Heart left ventricle (tissue), 16 donors: ENCODE results near the gene LGALS3BP. TPM values are rescaled to one million over a fixed set of nuclear protein-coding genes. Genes with fewer than 3 reads are reported as not detected.

ENCODE experiments used
- ATAC-seq, 4 donors: fragments of 200-7000 bp; cut with Tn5 transposase; one replicate each; pipeline ENCODE4 v1.9.1; 2020 to 2022; ENCODE audit warnings: moderate library complexity in 4 of 4, mild to moderate bottlenecking in 3 of 4, moderate number of reproducible peaks in 1 of 4
- DNase-seq, 5 donors: peaks; one replicate each; pipeline ENCODE4 v3.0.0-alpha.2; 2020
- H3K27ac ChIP-seq, 12 donors: fragments of 200-600 bp; sonication (generic) in 4 of 12; one replicate each; pipeline versions ENCODE4 v1.5.0 to v1.8.0; 2016 to 2022; ENCODE audit warnings: mild to moderate bottlenecking in 2 of 12
- H3K27me3 ChIP-seq, 9 donors: fragments of 200-600 bp; sonication (generic) in 2 of 9; one replicate each; pipeline versions ENCODE4 v1.5.1 to v1.8.0; 2016 to 2022; ENCODE audit warnings: mild to moderate bottlenecking in 3 of 9
- H3K36me3 ChIP-seq, 9 donors: fragments of 200-600 bp; sonication (generic) in 2 of 9; one replicate each; pipeline versions ENCODE4 v1.5.0 to v1.8.0; 2018 to 2022; ENCODE audit warnings: mild to moderate bottlenecking in 2 of 9
- H3K4me1 ChIP-seq, 12 donors: fragments of 200-600 bp; sonication (generic) in 4 of 12; one replicate each; pipeline versions ENCODE4 v1.5.0 to v1.8.0; 2016 to 2022; ENCODE audit warnings: mild to moderate bottlenecking in 3 of 12
- H3K4me3 ChIP-seq, 12 donors: fragments of 200-600 bp; sonication (generic) in 4 of 12; one replicate each; pipeline versions ENCODE4 v1.5.0 to v1.8.0; 2017 to 2022; ENCODE audit warnings: mild to moderate bottlenecking in 9 of 12, moderate library complexity in 4 of 12
- H3K9me3 ChIP-seq, 12 donors: fragments of 200-600 bp; sonication (generic) in 4 of 12; one replicate each; pipeline versions ENCODE4 v1.5.0 to v1.8.0; 2016 to 2022; ENCODE audit warnings: mild to moderate bottlenecking in 1 of 12
- POLR2A ChIP-seq, 2 donors: fragments of 450-650 bp; IDR thresholded peaks; one replicate each; pipeline ENCODE4 v1.6.1; 2017; ENCODE audit warnings: antibody characterized with exemption in 2 of 2, mild to moderate bottlenecking in 2 of 2, moderate library complexity in 2 of 2
- WGBS, 4 donors: extraction: QIAGEN DNeasy Blood & Tissue Kit in 2 of 4; methylation state at CpG; one replicate each; pipeline versions ENCODE4 v1.1.5 to v1.1.7; 2013 to 2018; 5-methylcytosine and 5-hydroxymethylcytosine counted together
- intact Hi-C, 10 donors: fragments of 100-400 bp; cut with DNase I; formaldehyde crosslinking; loops; one replicate each; pipeline versions ENCODE4 v1.11.1 to v1.14.2; 2022
- polyA plus RNA-seq, 2 donors: library from polyadenylated mRNA; stranded (reverse); fragments of 200-250 nt; gene quantifications; one replicate each; pipeline ENCODE4 v1.2.3, GENCODE V29; 2013
- total RNA-seq, 9 donors: library from RNA; depleted of rRNA in 2 of 9; stranded (reverse); fragments of >200 nt in 2 of 9; fragmentation: NEBNext Ultra II Directional in 3 of 9; extraction: Animal tissue kit (Norgen Biotek cat#: 25700) in 3 of 9; gene quantifications; one replicate each; pipeline versions ENCODE4 v1.1.0 to v1.2.4, GENCODE V29; 2016 to 2023
- TF ChIP-seq, protein P1 (sequence below), 12 donors: fragments of 200-600 bp; sonication (generic) in 4 of 12; IDR thresholded peaks; one replicate each; pipeline versions ENCODE4 v1.5.0 to v1.8.0; 2018 to 2022; ENCODE audit warnings: antibody characterized with exemption in 12 of 12, mild to moderate bottlenecking in 5 of 12
- donor health status: ischemic (EF 13 %, LVEDD 7.1; RV severe dilation, severe dysfunction).
- donor health status: healthy with polysubstance abuse.
- donor health status: DM: no; HTN: yes; CAD: no.
- donor health status: DM: no; HTN: no; CAD: no.
- donor health status: ischemic (EF 25% LVEDD 6.9; RV normal size, moderate dysfunction).
- donor health status: ischemic (EF 25% LVEDD 5.7; RV mildly dilated, moderate dysfunction).
- donor health status: healthy.
- donor health status: DM: yes; HTN: yes; CAD: no.
- donor health status: ischemic (EF 35%, LVEDD 5.7; RV mildly dilated, moderate dysfunction).
- donor health status: nonischemic (EF 11% LVEDD 7.7; RV severe dilation, severe dysfunction).
- donor health status: DM: yes; HTN: yes; CAD: no.
- donor health status: PGD.
- donor health status: ischemic (EF 29% LVEDD 5.4; RV normal size, mild dysfunction).
- donor health status: nonischemic (EF 23%, LVEDD 6.1; RV moderate dilation, normal function).

LGALS3BP gene
- total and polyA plus RNA-seq, 11 donors = 178 to 1,343 (median 547) TPM

DNA sequence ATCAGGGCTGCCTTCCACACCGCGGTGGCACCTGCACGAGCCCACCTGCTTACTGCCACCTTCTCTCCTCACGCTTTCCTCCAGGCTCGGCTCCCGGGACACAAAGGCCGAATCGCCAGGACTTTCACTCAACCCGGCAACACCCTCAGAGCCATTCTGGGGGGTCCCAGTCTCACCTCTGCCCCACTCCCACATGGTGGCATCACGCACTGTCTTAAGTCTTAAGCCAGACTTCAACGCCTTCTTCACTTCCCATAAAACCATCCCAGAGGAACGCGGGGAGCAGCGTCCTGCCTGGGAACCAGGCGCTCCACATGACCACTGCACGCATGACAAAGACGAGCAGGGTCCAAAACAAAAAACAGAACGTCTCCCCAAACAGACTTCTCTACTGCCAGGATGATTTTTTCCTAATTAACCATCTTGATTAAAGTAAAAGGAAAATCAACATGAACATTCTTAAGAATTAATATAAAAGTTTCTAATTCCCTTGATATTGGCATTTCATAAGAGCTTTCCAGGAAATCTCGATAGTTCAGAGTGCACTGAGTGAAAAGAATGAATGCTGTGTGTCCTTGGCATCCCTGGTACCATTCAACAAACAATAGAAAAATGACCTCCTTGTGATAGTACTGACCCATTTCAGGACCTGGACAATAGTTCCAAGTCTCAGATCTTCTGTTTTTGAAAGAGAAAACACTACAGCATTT, 27.2 kb upstream of the LGALS3BP start:
- peaks cover 7 to 48% (median 33%) of the 10 kb centered on the region in 12 donors for H3K4me1 ChIP-seq
- H3K27me3 ChIP-seq = no peaks in the 10 kb centered on the region
- H3K36me3 ChIP-seq = peaks cover 0 to 15% (median 0%) of the 10 kb centered on the region in 9 donors
- TF ChIP-seq, protein P1, sequence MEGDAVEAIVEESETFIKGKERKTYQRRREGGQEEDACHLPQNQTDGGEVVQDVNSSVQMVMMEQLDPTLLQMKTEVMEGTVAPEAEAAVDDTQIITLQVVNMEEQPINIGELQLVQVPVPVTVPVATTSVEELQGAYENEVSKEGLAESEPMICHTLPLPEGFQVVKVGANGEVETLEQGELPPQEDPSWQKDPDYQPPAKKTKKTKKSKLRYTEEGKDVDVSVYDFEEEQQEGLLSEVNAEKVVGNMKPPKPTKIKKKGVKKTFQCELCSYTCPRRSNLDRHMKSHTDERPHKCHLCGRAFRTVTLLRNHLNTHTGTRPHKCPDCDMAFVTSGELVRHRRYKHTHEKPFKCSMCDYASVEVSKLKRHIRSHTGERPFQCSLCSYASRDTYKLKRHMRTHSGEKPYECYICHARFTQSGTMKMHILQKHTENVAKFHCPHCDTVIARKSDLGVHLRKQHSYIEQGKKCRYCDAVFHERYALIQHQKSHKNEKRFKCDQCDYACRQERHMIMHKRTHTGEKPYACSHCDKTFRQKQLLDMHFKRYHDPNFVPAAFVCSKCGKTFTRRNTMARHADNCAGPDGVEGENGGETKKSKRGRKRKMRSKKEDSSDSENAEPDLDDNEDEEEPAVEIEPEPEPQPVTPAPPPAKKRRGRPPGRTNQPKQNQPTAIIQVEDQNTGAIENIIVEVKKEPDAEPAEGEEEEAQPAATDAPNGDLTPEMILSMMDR (IDR thresholded peaks at IDR 0.05) = no peak
- TF ChIP-seq POLR2A (IDR thresholded peaks at IDR 0.05) = no peak
- H3K27ac ChIP-seq = no peak overlapping the region
- H3K4me3 ChIP-seq = no peak overlapping the region
- 84 to 90% (median 86%) methylated on average over 19 of the region's 19 CpGs for WGBS, 4 donors
- intact Hi-C loops = no loop called here
- ATAC-seq (no peak), DNase-seq (peak in 1 of 5 donors; percentile 11)
- no peaks in the 10 kb centered on the region for H3K9me3 ChIP-seq

DNA sequence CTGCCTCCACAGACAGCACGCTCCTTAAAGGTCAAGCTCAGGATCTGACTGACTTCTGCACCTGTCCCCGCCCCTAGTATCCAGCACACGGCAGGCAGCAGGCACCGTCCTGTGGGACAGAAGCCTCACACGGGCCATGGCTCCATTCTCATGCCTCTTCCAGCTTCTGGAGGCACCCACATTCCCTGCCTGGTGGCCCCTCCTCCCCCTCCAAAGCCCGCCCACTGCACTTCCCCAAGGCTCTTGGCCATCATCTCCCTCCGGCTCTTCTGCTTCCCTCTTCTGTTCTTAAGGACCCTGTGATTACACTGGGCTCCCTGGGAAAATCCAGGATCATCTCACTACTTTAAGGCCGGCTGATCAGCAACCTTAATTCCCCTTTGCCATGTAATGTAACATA, 26.3 kb upstream of the LGALS3BP start:
- DNase-seq (peak in 1 of 5 donors; percentile 22), ATAC-seq (no peak)
- no peak overlapping the region for H3K4me3 ChIP-seq
- no peaks in the 10 kb centered on the region for H3K27me3 ChIP-seq
- H3K4me1 ChIP-seq = peaks cover 7 to 51% (median 33%) of the 10 kb centered on the region in 12 donors
- H3K9me3 ChIP-seq = no peaks in the 10 kb centered on the region
- H3K27ac ChIP-seq = no peak overlapping the region
- H3K36me3 ChIP-seq = peaks cover 0 to 15% (median 0%) of the 10 kb centered on the region in 9 donors
- TF ChIP-seq, protein P1 (IDR thresholded peaks at IDR 0.05) = no peak
- no peak for TF ChIP-seq POLR2A (IDR thresholded peaks at IDR 0.05)
- intact Hi-C loops = no loop called here
- WGBS, 4 donors = 81 to 89% (median 85%) methylated on average over 8 of the region's 8 CpGs

DNA sequence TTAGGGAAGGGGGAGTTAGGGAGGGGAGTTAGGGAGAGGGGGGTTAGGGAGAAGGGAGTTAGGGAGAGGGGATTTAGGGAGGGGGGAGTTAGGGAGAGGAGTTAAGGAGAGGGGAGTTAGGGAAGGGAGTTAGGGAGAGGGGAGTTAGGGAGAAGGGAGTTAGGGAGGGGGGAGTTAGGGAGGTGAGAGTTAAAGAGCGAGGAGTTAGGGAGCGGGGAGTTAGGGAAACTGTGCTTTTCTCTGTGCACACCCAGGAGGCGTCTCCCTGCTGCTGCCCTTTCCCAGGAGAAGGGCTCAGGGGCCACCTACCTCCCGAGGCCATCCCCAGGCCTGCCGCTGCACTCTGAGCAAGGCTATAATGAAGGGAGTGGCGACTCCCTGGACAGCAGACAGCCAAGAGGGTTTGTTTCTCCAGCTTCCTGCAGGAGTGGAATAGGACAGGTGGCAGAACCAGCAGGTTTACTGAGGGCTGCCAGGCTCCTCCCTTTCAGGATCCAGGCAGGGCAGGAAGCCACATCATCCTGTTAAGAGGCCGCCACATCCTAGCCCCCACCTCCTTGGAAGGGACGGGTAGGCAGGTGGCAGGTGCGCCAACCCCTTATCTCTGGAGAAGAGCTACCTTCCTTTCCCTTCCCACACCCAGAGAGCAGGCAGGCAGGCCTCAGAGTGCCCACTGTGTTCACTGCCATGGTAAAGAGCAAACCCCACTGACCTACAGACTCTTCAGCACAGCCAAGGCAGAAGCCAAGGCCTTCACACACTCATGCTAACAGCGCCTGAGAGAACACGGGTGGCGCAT, 25.5 kb upstream of the LGALS3BP start:
- H3K27ac ChIP-seq = no peak overlapping the region
- peaks cover 0 to 15% (median 0%) of the 10 kb centered on the region in 9 donors for H3K36me3 ChIP-seq
- ATAC-seq (no peak), DNase-seq (peak in 1 of 5 donors; percentile 15)
- no peak overlapping the region for H3K4me3 ChIP-seq
- intact Hi-C loops = no loop called here
- no peaks in the 10 kb centered on the region for H3K27me3 ChIP-seq
- TF ChIP-seq, protein P1 (IDR thresholded peaks at IDR 0.05) = no peak
- no peak for TF ChIP-seq POLR2A (IDR thresholded peaks at IDR 0.05)
- no peaks in the 10 kb centered on the region for H3K9me3 ChIP-seq
- peaks cover 7 to 56% (median 32%) of the 10 kb centered on the region in 12 donors for H3K4me1 ChIP-seq
- WGBS, 4 donors = 77 to 87% (median 80%) methylated on average over 12 of the region's 12 CpGs
